ENCODE data around the gene HDAC4.

The HDAC4 gene

GRCh38 chr2:239238381-239238780 is 162.4 kb downstream of the HDAC4 start:
- Histone ChIP-seq H3K27ac (ENCODE audit: low read length) (no peak overlapping the region), H3K4me2 (ENCODE audit: low read depth, low read length) (no peak overlapping the region), H4K20me1 (ENCODE audit: insufficient read depth, low read length) (peaks cover 4% of the 10 kb centered on the region; the same call in 1 of the 2 replicates)

GRCh38 chr2:239236808-239237205 is 164.0 kb downstream of the HDAC4 start:
- Histone ChIP-seq H3K27ac (ENCODE audit: low read length) (no peak overlapping the region), H3K9ac (ENCODE audit: low read length) (no peak overlapping the region), H3F3A (ENCODE audit: insufficient read depth, low read length) (peaks cover 13% of the 10 kb centered on the region), H3K9me3 (replicated peaks; ENCODE audit: insufficient read depth, low read length) (no peaks in the 10 kb centered on the region), H3K9me2 (replicated peaks; ENCODE audit: insufficient read depth, low read length) (no peaks in the 10 kb centered on the region), H2AFZ (ENCODE audit: low read length) (no peak overlapping the region), H3K36me3 (replicated peaks; ENCODE audit: insufficient read depth, low read length) (no peaks in the 10 kb centered on the region), H3K79me2 (ENCODE audit: low read length) (peaks cover 63% of the 10 kb centered on the region), H4K20me1 (ENCODE audit: insufficient read depth, low read length) (peaks cover 4% of the 10 kb centered on the region; the same call in 1 of the 2 replicates), H3K4me3 (ENCODE audit: low read length) (no peak overlapping the region), H3K4me2 (ENCODE audit: low read depth, low read length) (no peak overlapping the region), H3K27me3 (replicated peaks; ENCODE audit: insufficient read depth, low read length) (no peaks in the 10 kb centered on the region), H3K4me1 (ENCODE audit: low read length) (peaks cover 16% of the 10 kb centered on the region)
- DNase-seq, result no peak
- TF ChIP-seq CTCF (IDR thresholded peaks at IDR 0.05; ENCODE audit: low read length) (no peak), EZH2 (optimal IDR thresholded peaks at IDR 0.05; ENCODE audit: low read depth, low read length) (no peak), EZH2phosphoT487 (IDR thresholded peaks at IDR 0.05; ENCODE audit: low read length) (no peak)

More at GRCh38 chr2:239238381-239238780, 162.4 kb downstream of the HDAC4 start:
- no peak for TF ChIP-seq EZH2 (optimal IDR thresholded peaks at IDR 0.05; ENCODE audit: low read depth, low read length)
- TF ChIP-seq CTCF (IDR thresholded peaks at IDR 0.05; ENCODE audit: low read length), result no peak
- TF ChIP-seq EZH2phosphoT487 (IDR thresholded peaks at IDR 0.05; ENCODE audit: low read length), result no peak
- no peaks in the 10 kb centered on the region for H3K9me3 ChIP-seq (replicated peaks; ENCODE audit: insufficient read depth, low read length)
- DNase-seq, result no peak
- no peaks in the 10 kb centered on the region for H3K9me2 ChIP-seq (replicated peaks; ENCODE audit: insufficient read depth, low read length)
- H3K27me3 ChIP-seq (replicated peaks; ENCODE audit: insufficient read depth, low read length), result no peaks in the 10 kb centered on the region
- H3K4me3 ChIP-seq (ENCODE audit: low read length), result no peak overlapping the region
- no peak overlapping the region for H3K9ac ChIP-seq (ENCODE audit: low read length)
- no peaks in the 10 kb centered on the region for H3K36me3 ChIP-seq (replicated peaks; ENCODE audit: insufficient read depth, low read length)
- H3F3A ChIP-seq (ENCODE audit: insufficient read depth, low read length), result peaks cover 13% of the 10 kb centered on the region
- H2AFZ ChIP-seq (ENCODE audit: low read length), result no peak overlapping the region
- H3K4me1 ChIP-seq (ENCODE audit: low read length), result peaks cover 16% of the 10 kb centered on the region
- peaks cover 53% of the 10 kb centered on the region for H3K79me2 ChIP-seq (ENCODE audit: low read length)

GRCh38 chr2:239236043-239236807 is 164.6 kb downstream of the HDAC4 start:
- no peak for TF ChIP-seq CTCF (IDR thresholded peaks at IDR 0.05; ENCODE audit: low read length)
- TF ChIP-seq EZH2phosphoT487 (IDR thresholded peaks at IDR 0.05; ENCODE audit: low read length), result no peak
- no peak for TF ChIP-seq EZH2 (optimal IDR thresholded peaks at IDR 0.05; ENCODE audit: low read depth, low read length)
- Histone ChIP-seq H3F3A (ENCODE audit: insufficient read depth, low read length) (peaks cover 13% of the 10 kb centered on the region), H3K4me1 (ENCODE audit: low read length) (peaks cover 16% of the 10 kb centered on the region), H3K9me3 (replicated peaks; ENCODE audit: insufficient read depth, low read length) (no peaks in the 10 kb centered on the region), H3K27me3 (replicated peaks; ENCODE audit: insufficient read depth, low read length) (no peaks in the 10 kb centered on the region), H3K79me2 (ENCODE audit: low read length) (peaks cover 61% of the 10 kb centered on the region), H3K36me3 (replicated peaks; ENCODE audit: insufficient read depth, low read length) (no peaks in the 10 kb centered on the region), H3K9ac (ENCODE audit: low read length) (no peak overlapping the region), H3K4me3 (ENCODE audit: low read length) (no peak overlapping the region), H4K20me1 (ENCODE audit: insufficient read depth, low read length) (peaks cover 4% of the 10 kb centered on the region; the same call in 1 of the 2 replicates), H3K9me2 (replicated peaks; ENCODE audit: insufficient read depth, low read length) (no peaks in the 10 kb centered on the region), H3K27ac (ENCODE audit: low read length) (no peak overlapping the region), H2AFZ (ENCODE audit: low read length) (no peak overlapping the region), H3K4me2 (ENCODE audit: low read depth, low read length) (no peak overlapping the region)
- no peak for DNase-seq
